Mucosa of rectum (tissue), 2 donors: ENCODE data around the gene CADM4.
A peak's percentile ranks its signal among the peaks of the same experiment; 100 is the strongest.

ENCODE experiments used
- H3K27ac ChIP-seq, 2 donors: one replicate each; pipeline ENCODE4 v1.7.0; 2013; ENCODE audit warnings: inconsistent platforms in 2 of 2, low read depth in 2 of 2, low read length in 2 of 2
- H3K27me3 ChIP-seq, 2 donors: one replicate each; pipeline ENCODE4 v1.7.0; 2013; ENCODE audit warnings: low read length in 2 of 2; ENCODE audit not compliant: control insufficient read depth in 2 of 2, insufficient read depth in 2 of 2
- H3K36me3 ChIP-seq, 2 donors: one replicate each; pipeline ENCODE4 v1.7.0; 2013; ENCODE audit warnings: low read length in 2 of 2; ENCODE audit not compliant: control insufficient read depth in 2 of 2, insufficient read depth in 2 of 2
- H3K4me1 ChIP-seq, 2 donors: one replicate each; pipeline ENCODE4 v1.7.0; 2013; ENCODE audit warnings: low read length in 2 of 2, mild to moderate bottlenecking in 1 of 2; ENCODE audit not compliant: control insufficient read depth in 2 of 2, insufficient read depth in 2 of 2
- H3K4me3 ChIP-seq, 2 donors: one replicate each; pipeline ENCODE4 v1.7.0; 2013; ENCODE audit warnings: low read length in 2 of 2
- H3K9ac ChIP-seq, 2 donors: one replicate each; pipeline ENCODE4 v1.7.0; 2013; ENCODE audit warnings: low read length in 2 of 2, low read depth in 1 of 2, mild to moderate bottlenecking in 1 of 2
- H3K9me3 ChIP-seq, 2 donors: one replicate each; pipeline ENCODE4 v1.7.0; 2013; ENCODE audit warnings: low read length in 2 of 2; ENCODE audit not compliant: control insufficient read depth in 2 of 2
- donor health status: healthy.
- donor health status: Normal muscosa, but diverticular disease.

CADM4 gene

GRCh38 chr19:43675906-43676305 lies 36.3 kb upstream of the CADM4 start:
- peak overlapping the region; percentile 56 to 90 for H3K9ac ChIP-seq
- peaks cover 13 to 26% of the 10 kb centered on the region in 2 donors for H3K4me1 ChIP-seq

DNA sequence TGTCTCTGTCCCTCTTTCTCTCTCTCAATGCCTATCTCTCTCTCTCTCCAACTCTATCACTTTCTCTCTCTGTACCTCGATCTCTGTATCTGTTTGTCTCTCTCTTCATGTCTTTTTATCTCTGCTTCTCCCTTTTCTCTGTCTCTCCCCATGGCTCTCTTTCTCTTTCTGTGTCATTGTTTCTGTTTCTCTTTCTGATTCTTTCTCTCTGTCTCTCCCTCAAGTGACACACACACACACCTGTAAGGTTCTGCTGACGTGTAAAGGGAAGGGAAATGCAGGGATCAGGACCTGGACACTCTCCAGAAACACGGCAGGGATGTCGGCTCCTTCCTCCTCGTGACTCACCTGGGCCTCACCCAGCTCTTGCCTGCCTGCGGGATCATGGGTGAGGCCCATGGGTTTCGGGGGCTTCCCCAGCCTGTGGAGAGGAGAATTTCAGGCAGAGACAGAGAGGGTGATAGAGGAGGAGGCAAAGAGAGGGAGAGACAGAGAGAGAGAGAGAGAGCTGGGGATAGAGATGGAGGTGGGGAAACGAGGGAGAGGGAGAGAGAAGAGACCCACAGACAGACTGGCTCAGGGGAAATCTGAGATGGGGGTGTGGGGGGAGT lies 35.7 kb upstream of the CADM4 start:
- H3K27ac ChIP-seq = peak overlapping the region; percentile 90 to 98
- peaks cover 13 to 28% of the 10 kb centered on the region in 2 donors for H3K4me1 ChIP-seq
- no peaks in the 10 kb centered on the region for H3K27me3 ChIP-seq
- H3K36me3 ChIP-seq = no peaks in the 10 kb centered on the region
- no peaks in the 10 kb centered on the region for H3K9me3 ChIP-seq
- H3K9ac ChIP-seq = peak overlapping the region; percentile 72 to 90
- peak overlapping the region; percentile 27 to 50 for H3K4me3 ChIP-seq

More at GRCh38 chr19:43675906-43676305, 36.3 kb upstream of the CADM4 start:
- H3K36me3 ChIP-seq = no peaks in the 10 kb centered on the region
- H3K27ac ChIP-seq = peak overlapping the region; percentile 90 to 98
- H3K27me3 ChIP-seq = no peaks in the 10 kb centered on the region
- H3K9me3 ChIP-seq = no peaks in the 10 kb centered on the region
- H3K4me3 ChIP-seq = peak overlapping the region in 1 of 2 donors; percentile 31

GRCh38 chr19:43674596-43674995 lies 34.9 kb upstream of the CADM4 start:
- H3K9me3 ChIP-seq = no peaks in the 10 kb centered on the region
- H3K9ac ChIP-seq = peak overlapping the region; percentile 72 to 90
- H3K27me3 ChIP-seq = no peaks in the 10 kb centered on the region
- H3K4me3 ChIP-seq = peak overlapping the region; percentile 27 to 50
- no peaks in the 10 kb centered on the region for H3K36me3 ChIP-seq
- peak overlapping the region; percentile 90 to 98 for H3K27ac ChIP-seq
- peaks cover 13 to 35% of the 10 kb centered on the region in 2 donors for H3K4me1 ChIP-seq

GRCh38 chr19:43674183-43674582 lies 34.5 kb upstream of the CADM4 start:
- H3K4me1 ChIP-seq = peaks cover 13 to 35% of the 10 kb centered on the region in 2 donors
- peak overlapping the region; percentile 20 to 90 for H3K9ac ChIP-seq
- no peaks in the 10 kb centered on the region for H3K9me3 ChIP-seq
- peak overlapping the region; percentile 90 to 98 for H3K27ac ChIP-seq
- H3K4me3 ChIP-seq = no peak overlapping the region
- H3K36me3 ChIP-seq = no peaks in the 10 kb centered on the region
- no peaks in the 10 kb centered on the region for H3K27me3 ChIP-seq

DNA sequence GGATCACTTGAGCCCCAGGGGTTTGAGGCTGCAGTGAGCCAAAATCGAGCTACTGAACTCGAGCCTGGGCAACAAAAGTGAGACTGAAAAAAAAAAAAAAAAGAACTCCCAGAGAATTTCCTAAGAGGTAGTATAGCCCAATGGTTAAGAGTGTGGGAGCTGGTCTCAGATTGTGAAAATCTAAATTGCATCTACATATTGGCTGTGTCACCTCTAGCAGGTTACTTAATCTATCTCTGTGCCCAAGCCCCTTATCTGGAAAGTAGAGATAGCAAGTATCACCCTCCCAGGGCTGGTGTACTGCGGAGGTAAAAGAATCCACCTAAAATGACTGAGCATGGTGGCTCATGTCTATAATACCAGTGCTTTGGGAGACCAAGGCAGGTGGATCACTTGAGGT lies 34.0 kb upstream of the CADM4 start:
- Histone ChIP-seq H3K9ac (no peak overlapping the region), H3K9me3 (no peaks in the 10 kb centered on the region), H3K4me3 (no peak overlapping the region), H3K4me1 (peaks cover 13 to 36% of the 10 kb centered on the region in 2 donors), H3K27me3 (no peaks in the 10 kb centered on the region), H3K27ac (no peak overlapping the region), H3K36me3 (no peaks in the 10 kb centered on the region)

DNA sequence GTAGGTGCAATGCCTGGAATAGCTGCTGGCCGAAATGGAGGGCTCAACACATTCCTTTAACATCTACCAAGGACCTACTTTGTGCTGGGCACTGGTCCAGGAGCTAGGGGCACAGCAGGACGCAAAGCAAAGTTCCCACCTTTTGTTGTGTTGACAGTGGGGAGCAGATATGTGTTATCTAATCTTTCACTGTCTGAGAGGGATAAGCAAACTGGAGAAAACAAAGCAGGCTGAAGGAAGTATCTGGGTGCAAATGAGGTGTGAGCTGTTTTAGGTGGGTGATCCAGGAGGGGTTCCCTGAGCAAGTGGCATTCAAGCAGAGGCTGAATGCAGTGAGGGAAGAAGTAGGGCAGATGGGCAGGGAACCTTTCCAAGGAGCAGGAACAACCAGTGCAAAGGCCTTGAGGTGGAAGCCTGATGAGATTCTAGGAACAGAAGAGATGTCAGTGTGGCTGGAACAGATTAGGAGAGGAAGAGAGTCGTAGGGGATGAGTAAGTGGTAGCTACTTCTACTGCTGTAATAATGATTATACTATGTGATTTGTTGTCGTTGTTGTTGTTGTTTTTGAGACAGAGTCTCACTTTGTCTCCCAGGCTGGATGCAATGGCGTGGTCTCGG lies 32.5 kb upstream of the CADM4 start:
- Histone ChIP-seq H3K27me3 (no peaks in the 10 kb centered on the region), H3K27ac (no peak overlapping the region), H3K4me1 (peaks cover 21 to 41% of the 10 kb centered on the region in 2 donors), H3K9ac (no peak overlapping the region), H3K36me3 (peaks cover under 1 to 4% of the 10 kb centered on the region in 2 donors), H3K4me3 (no peak overlapping the region), H3K9me3 (no peaks in the 10 kb centered on the region)

GRCh38 chr19:43668406-43669109 lies 28.9 kb upstream of the CADM4 start:
- Histone ChIP-seq H3K9ac (peak overlapping the region; percentile 87 to 96), H3K9me3 (no peaks in the 10 kb centered on the region), H3K4me3 (peak overlapping the region; percentile 77 to 82), H3K27me3 (no peaks in the 10 kb centered on the region), H3K27ac (peak overlapping the region; percentile 95 to 98), H3K4me1 (peaks cover 8 to 21% of the 10 kb centered on the region in 2 donors), H3K36me3 (peaks cover 4 to 20% of the 10 kb centered on the region in 2 donors)

DNA sequence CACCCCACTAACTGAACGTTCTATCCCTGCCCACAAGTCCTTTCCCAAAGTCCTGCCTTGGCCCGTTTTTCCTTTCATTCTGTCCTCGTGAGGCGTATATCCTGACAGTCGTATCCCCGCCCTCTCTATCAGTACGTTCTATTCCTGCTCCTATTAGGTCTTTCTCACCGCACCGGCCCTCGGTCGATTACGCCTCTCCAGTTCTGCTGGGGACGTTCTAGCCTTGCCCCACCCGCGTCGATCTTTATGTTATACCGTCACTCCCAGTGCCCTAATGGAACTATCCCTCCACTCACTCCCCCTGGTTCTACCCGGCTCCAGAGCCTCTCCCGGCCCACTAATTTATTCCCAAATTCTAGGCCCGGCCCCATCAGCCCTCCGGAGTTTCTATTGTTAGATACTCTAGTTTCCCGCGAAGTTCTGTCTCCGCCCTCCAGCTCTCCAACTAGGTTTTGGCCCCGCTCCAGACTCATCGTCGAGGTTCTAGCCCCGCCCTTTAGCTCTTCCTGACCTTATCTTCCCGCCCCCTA lies 28.3 kb upstream of the CADM4 start:
- H3K9ac ChIP-seq = peak overlapping the region; percentile 44 to 52
- H3K27me3 ChIP-seq = no peaks in the 10 kb centered on the region
- peak overlapping the region; percentile 70 to 72 for H3K4me3 ChIP-seq
- H3K36me3 ChIP-seq = peaks cover 4 to 20% of the 10 kb centered on the region in 2 donors
- H3K27ac ChIP-seq = peak overlapping the region; percentile 61 to 95
- peaks cover 8 to 21% of the 10 kb centered on the region in 2 donors for H3K4me1 ChIP-seq
- no peaks in the 10 kb centered on the region for H3K9me3 ChIP-seq

DNA sequence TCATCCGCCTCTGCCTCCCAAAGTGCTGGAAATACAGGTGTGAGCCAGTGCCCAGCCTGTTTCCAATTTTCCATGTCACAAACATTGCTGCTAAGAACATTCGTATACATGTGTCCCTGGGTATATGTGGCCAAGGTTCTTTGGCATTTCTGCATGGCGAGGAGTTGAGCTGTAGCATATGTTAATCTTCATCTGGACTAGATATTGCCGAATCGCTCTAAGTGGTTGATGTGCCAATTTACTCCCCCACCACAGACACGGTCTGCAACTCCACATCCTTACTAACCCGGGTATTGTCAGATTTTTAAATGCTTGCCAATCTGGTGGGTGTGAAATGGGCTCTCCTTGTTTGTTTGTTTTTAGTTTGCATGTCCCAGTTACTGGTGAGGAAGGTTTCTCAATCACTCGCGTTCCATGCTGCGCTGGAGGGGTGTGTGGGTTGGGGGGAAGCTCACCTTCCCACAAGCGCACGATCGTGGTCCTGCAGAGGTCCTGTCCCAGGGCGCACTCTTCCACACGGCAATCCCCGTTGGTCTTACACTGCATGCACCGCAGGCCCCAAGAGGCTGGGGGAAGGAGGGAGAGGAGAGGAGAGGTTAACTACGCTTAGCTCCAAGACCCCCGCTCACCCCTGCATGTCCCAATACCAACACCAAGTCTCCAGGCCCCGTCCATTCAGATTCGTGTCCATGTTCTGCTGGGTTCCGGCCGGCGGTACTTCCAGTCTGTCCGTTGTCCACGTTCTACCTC lies 27.7 kb upstream of the CADM4 start:
- no peaks in the 10 kb centered on the region for H3K27me3 ChIP-seq
- peak overlapping the region in 1 of 2 donors; percentile 95 for H3K27ac ChIP-seq
- peak overlapping the region in 1 of 2 donors; percentile 44 for H3K9ac ChIP-seq
- peaks cover 9 to 20% of the 10 kb centered on the region in 2 donors for H3K36me3 ChIP-seq
- H3K4me3 ChIP-seq = peak overlapping the region; percentile 70 to 72
- no peaks in the 10 kb centered on the region for H3K9me3 ChIP-seq
- H3K4me1 ChIP-seq = peaks cover 8 to 21% of the 10 kb centered on the region in 2 donors
